PC-9 (cell line): Measurements from ENCODE around the gene KLF7. TPM values are rescaled to one million over a fixed set of nuclear protein-coding genes. Genes with fewer than 3 reads are reported as not detected.
A peak's percentile ranks its signal among the peaks of the same experiment; 100 is the strongest.

Source experiments
- BruUV-seq: library from RNA; stranded (reverse); fragments of 400-500 nt; replicated peaks from 2 replicates; lab custom pipeline; 2021; lab: Mats Ljungman, UMichigan
- CTCF ChIA-PET: fragments of 300-600 bp; sonication (Branson Sonifier 250); formaldehyde crosslinking; loops from one replicate; lab custom pipeline; 2022; ENCODE audit warnings: antibody characterized with exemption; lab: Charles Lee
- POLR2A ChIA-PET: fragments of 300-600 bp; sonication (Branson Sonifier 250); formaldehyde crosslinking; loops from one replicate; lab custom pipeline; 2022; ENCODE audit warnings: antibody characterized with exemption; ENCODE audit not compliant: unreplicated experiment; lab: Charles Lee
- DNase-seq, 2 experiments: peaks; one replicate each; pipeline versions ENCODE4 v3.0.0 to v3.0.0-alpha.2; 2015 to 2022; ENCODE audit warnings: mixed read lengths in 1 of 2
- H2AFZ ChIP-seq: fragments of 200-600 bp; sonication (generic); 2 replicates; pipeline ENCODE4 v1.8.1; 2017; ENCODE audit warnings: antibody characterized with exemption
- H3F3A ChIP-seq: fragments of 200-600 bp; sonication (generic); 2 replicates; pipeline ENCODE4 v1.8.1; 2017; ENCODE audit warnings: antibody characterized with exemption, mild to moderate bottlenecking, low read depth; ENCODE audit not compliant: insufficient read depth
- H3K27ac ChIP-seq: fragments of 200-600 bp; sonication (generic); 2 replicates; pipeline ENCODE4 v1.6.1; 2016; ENCODE audit warnings: mixed run types
- H3K27me3 ChIP-seq: fragments of 200-600 bp; sonication (generic); 2 replicates; pipeline ENCODE4 v1.6.1; 2016; ENCODE audit warnings: low read depth, mixed run types; ENCODE audit not compliant: insufficient read depth
- H3K36me3 ChIP-seq: fragments of 200-600 bp; sonication (generic); 2 replicates; pipeline ENCODE4 v1.6.1; 2016; ENCODE audit warnings: low read depth, mixed run types
- H3K4me1 ChIP-seq: fragments of 200-600 bp; sonication (generic); replicated peaks from 2 replicates; pipeline ENCODE4 v1.6.1; 2016; ENCODE audit warnings: mixed run types; ENCODE audit not compliant: insufficient read depth
- H3K4me2 ChIP-seq: fragments of 200-600 bp; sonication (generic); 2 replicates; pipeline ENCODE4 v1.6.1; 2017; ENCODE audit warnings: mixed run types
- H3K4me3 ChIP-seq: fragments of 200-600 bp; sonication (generic); 2 replicates; pipeline ENCODE4 v1.6.1; 2016; ENCODE audit warnings: mixed run types
- H3K79me2 ChIP-seq: fragments of 200-600 bp; sonication (generic); 2 replicates; pipeline ENCODE4 v1.6.1; 2017; ENCODE audit warnings: low read depth, mixed run types
- H3K9me2 ChIP-seq: fragments of 200-600 bp; sonication (generic); 2 replicates; pipeline ENCODE4 v1.8.1; 2017; ENCODE audit warnings: mild to moderate bottlenecking; ENCODE audit not compliant: insufficient read depth
- H3K9me3 ChIP-seq: fragments of 200-600 bp; sonication (generic); 2 replicates; pipeline ENCODE4 v1.8.1; 2016; ENCODE audit warnings: low read depth; ENCODE audit not compliant: insufficient read depth
- H4K20me1 ChIP-seq: fragments of 200-600 bp; sonication (generic); 2 replicates; pipeline ENCODE4 v1.8.1; 2017; ENCODE audit not compliant: insufficient read depth
- EZH2 ChIP-seq: fragments of 200-600 bp; sonication (generic); IDR thresholded peaks from 2 replicates; pipeline ENCODE4 v1.8.0; 2017; ENCODE audit warnings: antibody characterized with exemption, low read depth
- intact Hi-C: fragments of 100-400 bp; cut with micrococcal nuclease; formaldehyde crosslinking; loops from one replicate; pipeline ENCODE4 v1.10.0; 2022; ENCODE audit not compliant: unreplicated experiment
- total RNA-seq: library from RNA; stranded (reverse); gene quantifications from 2 replicates; pipeline ENCODE4 v1.2.3, GENCODE V29; 2021
- TF ChIP-seq, protein P1 (sequence below): fragments of 200-600 bp; sonication (generic); conservative IDR thresholded peaks from 2 replicates; pipeline ENCODE4 v1.6.1; 2017; ENCODE audit warnings: mixed run types, antibody characterized with exemption, mild to moderate bottlenecking, moderate library complexity

Gene KLF7
- total RNA-seq, 1 experiment from 2014 or later, result 20.0 TPM

DNA sequence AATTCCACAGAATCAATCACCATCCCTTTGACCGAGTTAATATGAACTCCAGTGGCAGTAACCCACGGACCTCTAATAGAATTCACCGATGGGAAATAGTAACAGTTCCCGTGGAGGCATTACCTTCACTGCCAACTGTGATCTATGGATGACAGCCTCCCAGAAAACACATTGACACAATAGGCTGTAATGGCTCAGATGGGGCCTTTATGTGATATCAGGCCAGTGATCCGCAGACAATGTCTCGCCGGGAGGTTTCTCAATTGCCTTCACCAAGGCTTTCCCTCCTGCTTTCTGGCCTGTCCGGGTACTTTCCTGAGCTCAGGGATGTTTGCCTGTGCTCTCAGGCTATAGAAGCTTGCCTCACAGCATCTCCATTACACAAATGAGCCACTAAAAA, 34.4 kb upstream of the KLF7 start:
- ChIA-PET CTCF (no interaction called here), POLR2A (no interaction called here)
- no peaks in the 10 kb centered on the region for H3F3A ChIP-seq
- H2AFZ ChIP-seq, result no peak overlapping the region
- H3K9me3 ChIP-seq, result no peaks in the 10 kb centered on the region
- H3K27me3 ChIP-seq, result no peaks in the 10 kb centered on the region
- no peak overlapping the region for H3K4me3 ChIP-seq
- no peaks in the 10 kb centered on the region for H4K20me1 ChIP-seq
- H3K27ac ChIP-seq, result no peak overlapping the region
- no peak overlapping the region for H3K4me2 ChIP-seq
- no peaks in the 10 kb centered on the region for H3K36me3 ChIP-seq
- TF ChIP-seq, protein P1, sequence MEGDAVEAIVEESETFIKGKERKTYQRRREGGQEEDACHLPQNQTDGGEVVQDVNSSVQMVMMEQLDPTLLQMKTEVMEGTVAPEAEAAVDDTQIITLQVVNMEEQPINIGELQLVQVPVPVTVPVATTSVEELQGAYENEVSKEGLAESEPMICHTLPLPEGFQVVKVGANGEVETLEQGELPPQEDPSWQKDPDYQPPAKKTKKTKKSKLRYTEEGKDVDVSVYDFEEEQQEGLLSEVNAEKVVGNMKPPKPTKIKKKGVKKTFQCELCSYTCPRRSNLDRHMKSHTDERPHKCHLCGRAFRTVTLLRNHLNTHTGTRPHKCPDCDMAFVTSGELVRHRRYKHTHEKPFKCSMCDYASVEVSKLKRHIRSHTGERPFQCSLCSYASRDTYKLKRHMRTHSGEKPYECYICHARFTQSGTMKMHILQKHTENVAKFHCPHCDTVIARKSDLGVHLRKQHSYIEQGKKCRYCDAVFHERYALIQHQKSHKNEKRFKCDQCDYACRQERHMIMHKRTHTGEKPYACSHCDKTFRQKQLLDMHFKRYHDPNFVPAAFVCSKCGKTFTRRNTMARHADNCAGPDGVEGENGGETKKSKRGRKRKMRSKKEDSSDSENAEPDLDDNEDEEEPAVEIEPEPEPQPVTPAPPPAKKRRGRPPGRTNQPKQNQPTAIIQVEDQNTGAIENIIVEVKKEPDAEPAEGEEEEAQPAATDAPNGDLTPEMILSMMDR, result no peak
- no peak for TF ChIP-seq EZH2
- no peaks in the 10 kb centered on the region for H3K79me2 ChIP-seq
- no peak for DNase-seq
- no TSS peak for BruUV-seq
- H3K4me1 ChIP-seq, result no peaks in the 10 kb centered on the region
- H3K9me2 ChIP-seq, result no peaks in the 10 kb centered on the region
- intact Hi-C loops, result no loop called here

DNA sequence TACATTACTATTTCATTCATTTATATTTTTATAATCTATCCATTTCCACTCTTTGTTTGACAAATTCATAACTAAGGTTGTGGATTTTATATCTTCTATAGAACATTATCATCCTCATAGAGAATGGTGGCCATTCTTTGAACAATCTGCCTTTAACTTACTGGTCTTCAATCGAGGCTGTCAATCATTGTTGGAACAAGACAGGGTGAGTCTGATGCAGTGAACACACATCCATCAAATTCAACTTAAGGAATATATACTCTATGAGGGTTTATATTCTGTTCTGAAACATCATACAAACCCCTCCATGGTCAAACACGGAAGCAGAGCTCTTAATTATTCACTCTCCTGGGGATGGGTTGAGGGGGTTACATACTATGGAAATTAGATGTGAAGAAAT, 28.3 kb upstream of the KLF7 start:
- Histone ChIP-seq H3K4me3 (no peak overlapping the region), H3K4me1 (0 out of 2 replicates have a peak, but pooled peaks cover 1% of the 10 kb centered on the region), H2AFZ (no peak overlapping the region), H3K9me3 (no peaks in the 10 kb centered on the region), H3K4me2 (no peak overlapping the region), H3K9me2 (no peaks in the 10 kb centered on the region), H3K36me3 (no peaks in the 10 kb centered on the region), H3F3A (no peaks in the 10 kb centered on the region; the same call in 1 of the 2 replicates), H3K79me2 (no peaks in the 10 kb centered on the region), H3K27me3 (no peaks in the 10 kb centered on the region), H3K27ac (no peak overlapping the region), H4K20me1 (no peaks in the 10 kb centered on the region)
- CTCF ChIA-PET, result no interaction called here
- no peak for TF ChIP-seq EZH2
- TF ChIP-seq, protein P1, result no peak
- intact Hi-C loops, result no loop called here
- BruUV-seq, result no TSS peak
- POLR2A ChIA-PET, result no interaction called here
- no peak for DNase-seq

DNA sequence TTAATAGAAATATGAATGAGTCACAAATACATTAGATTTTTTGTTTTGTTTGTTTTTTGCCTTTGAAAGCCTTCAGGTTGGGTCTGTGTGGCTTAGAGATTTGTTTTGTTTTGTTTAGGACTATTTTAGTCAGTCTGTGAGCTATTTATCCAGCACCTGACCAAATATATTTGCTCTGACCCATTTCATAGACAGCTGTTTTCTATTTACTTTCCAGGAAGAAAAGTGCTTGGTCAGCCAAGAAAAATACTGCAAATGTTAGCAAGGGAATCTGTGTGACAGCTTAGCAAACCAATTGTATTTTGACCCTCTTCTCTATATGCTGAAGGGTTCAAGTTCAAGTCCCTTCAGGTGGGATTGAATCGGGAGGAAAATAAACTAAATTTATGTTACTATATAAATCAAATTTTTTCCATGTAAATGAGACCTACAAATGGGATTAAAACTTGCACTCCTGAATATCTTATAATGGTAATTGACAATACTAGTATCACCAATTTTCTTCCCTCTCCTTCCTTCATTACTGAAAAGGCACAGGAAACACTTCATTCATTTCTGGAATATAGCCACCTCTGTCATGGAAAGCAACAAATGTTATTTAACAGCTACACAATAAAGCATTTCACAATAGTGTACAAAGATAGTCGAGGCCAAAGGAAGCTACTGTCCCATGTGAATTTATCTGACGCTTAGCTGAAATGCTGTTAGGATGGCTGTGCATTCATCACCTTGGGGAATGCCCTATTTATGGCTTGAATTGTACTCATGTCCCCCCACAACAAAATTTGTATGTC, 23.1 kb upstream of the KLF7 start:
- no peak overlapping the region for H3K4me2 ChIP-seq
- peaks cover 3% of the 10 kb centered on the region; the same call in 1 of the 2 replicates for H3F3A ChIP-seq
- intact Hi-C loops, result no loop called here
- no peak overlapping the region for H2AFZ ChIP-seq
- no peaks in the 10 kb centered on the region for H3K36me3 ChIP-seq
- H3K27ac ChIP-seq, result no peak overlapping the region
- no TSS peak for BruUV-seq
- TF ChIP-seq EZH2, result no peak
- TF ChIP-seq, protein P1, result no peak
- DNase-seq, result peak in 1 of 2 experiments; percentile 68
- no peaks in the 10 kb centered on the region for H3K9me2 ChIP-seq
- ChIA-PET POLR2A (interaction anchor here (0.6 kb wide), 1 partner anchor 149 kb away, joined by 12 read pairs; no protein-coding TSS in a partner anchor), CTCF (interaction anchor here (0.6 kb wide), 1 partner anchor 26 kb away, joined by 3 read pairs; no protein-coding TSS in a partner anchor)
- H3K79me2 ChIP-seq, result no peaks in the 10 kb centered on the region
- H3K27me3 ChIP-seq, result no peaks in the 10 kb centered on the region
- no peaks in the 10 kb centered on the region for H4K20me1 ChIP-seq
- peaks cover 11% of the 10 kb centered on the region for H3K4me1 ChIP-seq
- no peak overlapping the region for H3K4me3 ChIP-seq
- no peaks in the 10 kb centered on the region for H3K9me3 ChIP-seq
